Measurements from ENCODE around the gene NMT1.
"Not testable (repeated sequence)": the region's sequence is repeated elsewhere in the genome, so short reads cannot be mapped to it uniquely, and the experiment has no call there.

NMT1 gene

GRCh38 chr17:45120558-45120957, 59.4 kb downstream of the NMT1 start:
- no peak for DNase-seq (ENCODE audit: low read depth in 2 of 2)

GRCh38 chr17:45121055-45121454, 59.9 kb downstream of the NMT1 start:
- DNase-seq (ENCODE audit: low read depth in 2 of 2), result no peak

GRCh38 chr17:45123076-45123770, 62.1 kb downstream of the NMT1 start:
- no peak for DNase-seq (ENCODE audit: low read depth in 2 of 2)

GRCh38 chr17:45123930-45124796, 63.0 kb downstream of the NMT1 start:
- DNase-seq (ENCODE audit: low read depth in 2 of 2), result no peak

- not testable (repeated sequence) for DNase-seq (ENCODE audit: low read depth in 2 of 2)
Observed at GRCh38 chr17:45124797-45125122, 63.6 kb downstream of the NMT1 start.

GRCh38 chr17:45125509-45125908, 64.4 kb downstream of the NMT1 start:
- DNase-seq (ENCODE audit: low read depth in 2 of 2), result no peak

- no peak for DNase-seq (ENCODE audit: low read depth in 2 of 2)
Observed at GRCh38 chr17:45127207-45127547, 66.1 kb downstream of the NMT1 start.

GRCh38 chr17:45127548-45128300, 66.6 kb downstream of the NMT1 start:
- DNase-seq (ENCODE audit: low read depth in 2 of 2), result no peak

- no peak for DNase-seq (ENCODE audit: low read depth in 2 of 2)
Observed at GRCh38 chr17:45128331-45128730, 67.2 kb downstream of the NMT1 start.

GRCh38 chr17:45128989-45129388, 67.9 kb downstream of the NMT1 start:
- no peak for DNase-seq (ENCODE audit: low read depth in 2 of 2)

- DNase-seq (ENCODE audit: low read depth in 2 of 2), result no peak
Observed at GRCh38 chr17:45129426-45129939, 68.4 kb downstream of the NMT1 start.

GRCh38 chr17:45129940-45130680, 69.0 kb downstream of the NMT1 start:
- no peak for DNase-seq (ENCODE audit: low read depth in 2 of 2)

GRCh38 chr17:45130681-45131615, 69.8 kb downstream of the NMT1 start:
- DNase-seq (ENCODE audit: low read depth in 2 of 2), result no peak

GRCh38 chr17:45131616-45132319, 70.7 kb downstream of the NMT1 start:
- DNase-seq (ENCODE audit: low read depth in 2 of 2), result peak; percentile 29 to 55

GRCh38 chr17:45132320-45132571, 71.1 kb downstream of the NMT1 start, which contains the start of gene PLCD3:
TSS of gene PLCD3 (minus strand) at chr17:45132515. CDS start at chr17:45132410, 105 bp downstream.
- DNase-seq (ENCODE audit: low read depth in 2 of 2), result peak in 1 of 2 donors; percentile 66

- DNase-seq (ENCODE audit: low read depth in 2 of 2), result peak; percentile 18 to 71
Observed at GRCh38 chr17:45132572-45133463, 71.7 kb downstream of the NMT1 start.

GRCh38 chr17:45135192-45135977, 74.3 kb downstream of the NMT1 start, which contains the start of gene ACBD4:
TSS of gene ACBD4 (plus strand) at chr17:45135687. CDS start at chr17:45136145, 458 bp downstream.
- DNase-seq (ENCODE audit: low read depth in 2 of 2), result peak; percentile 96 to 99
